A172 (cell line): Measurements from ENCODE around the gene TNK2. TPM values are rescaled to one million over a fixed set of nuclear protein-coding genes. Genes with fewer than 3 reads are reported as not detected.
"Not testable (repeated sequence)": the region's sequence is repeated elsewhere in the genome, so short reads cannot be mapped to it uniquely, and the experiment has no call there.

ENCODE experiments used
- DNase-seq: peaks from one replicate; pipeline ENCODE4 v3.0.0-alpha.2; 2015; ENCODE audit warnings: low spot score
- total RNA-seq: library from RNA; depleted of rRNA; stranded (reverse); fragments of >200 nt; shearing (Covaris generic); gene quantifications from 2 replicates; pipeline ENCODE4 v1.2.3, GENCODE V29; 2014

TNK2 gene
- total RNA-seq, 1 experiment from 2014 or later: 14.6 TPM

GRCh38 chr3:195850857-195851543 is 57.4 kb downstream of the TNK2 start:
- peak; percentile 89 for DNase-seq

GRCh38 chr3:195849322-195850074 is 58.9 kb downstream of the TNK2 start:
- no peak for DNase-seq

- DNase-seq: peak; percentile 89
Measured at GRCh38 chr3:195847055-195847950, 61.0 kb downstream of the TNK2 start.

- DNase-seq: no peak
Measured at GRCh38 chr3:195845483-195845882, 62.9 kb downstream of the TNK2 start.

GRCh38 chr3:195844671-195845218 is 63.6 kb downstream of the TNK2 start:
- DNase-seq: no peak

GRCh38 chr3:195839260-195840010 is 68.9 kb downstream of the TNK2 start:
- no peak for DNase-seq

- DNase-seq: no peak
Measured at GRCh38 chr3:195838714-195839113, 69.6 kb downstream of the TNK2 start.

GRCh38 chr3:195836476-195837135 is 71.7 kb downstream of the TNK2 start:
- DNase-seq: no peak

GRCh38 chr3:195835791-195836190 is 72.6 kb downstream of the TNK2 start:
- no peak for DNase-seq

- no peak for DNase-seq
Measured at GRCh38 chr3:195834675-195835583, 73.4 kb downstream of the TNK2 start.

- DNase-seq: no peak
Measured at GRCh38 chr3:195829897-195830254, 78.5 kb downstream of the TNK2 start.

- no peak for DNase-seq
Measured at GRCh38 chr3:195828762-195829161, 79.6 kb downstream of the TNK2 start.

GRCh38 chr3:195825857-195826804 is 82.2 kb downstream of the TNK2 start:
- no peak for DNase-seq

- no peak for DNase-seq
Measured at GRCh38 chr3:195825191-195825588, 83.2 kb downstream of the TNK2 start.

- DNase-seq: not testable (repeated sequence)
Measured at GRCh38 chr3:195824425-195825190, 83.7 kb downstream of the TNK2 start.

- DNase-seq: peak; percentile 67
Measured at GRCh38 chr3:195823999-195824398, 84.4 kb downstream of the TNK2 start.

- no peak for DNase-seq
Measured at GRCh38 chr3:195823280-195823679, 85.1 kb downstream of the TNK2 start.
